NCI-H748 (cell line): ENCODE measurements around the gene SPTBN2.
A peak's percentile ranks its signal among the peaks of the same experiment; 100 is the strongest.
"Not testable (repeated sequence)": the region's sequence is repeated elsewhere in the genome, so short reads cannot be mapped to it uniquely, and the experiment has no call there.

Experiments used
- DNase-seq: peaks from one replicate; lab custom pipeline; 2025; ENCODE audit not compliant: unreplicated experiment; lab: John Stamatoyannopoulos, UW

SPTBN2 gene

DNA sequence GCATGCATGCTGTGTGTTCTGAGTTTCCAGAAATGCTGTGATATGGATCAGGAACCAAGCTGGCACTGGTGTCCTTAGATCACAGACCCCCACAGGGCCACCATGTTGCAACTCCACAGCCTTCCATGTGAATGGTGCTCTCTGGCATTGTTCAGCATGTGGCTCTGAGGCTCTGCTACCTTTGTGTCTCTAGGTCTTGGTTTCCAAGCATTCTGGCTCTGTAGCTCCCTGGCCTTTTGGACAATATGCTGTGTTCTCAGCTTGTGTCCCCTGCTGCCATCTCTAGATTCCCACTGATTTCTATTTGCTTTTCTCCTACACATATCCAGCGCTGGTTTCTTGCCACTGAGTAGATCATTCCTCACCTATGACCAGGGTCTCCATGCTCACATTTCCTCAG, 3.9 kb downstream of the SPTBN2 start:
- DNase-seq = no peak

DNA sequence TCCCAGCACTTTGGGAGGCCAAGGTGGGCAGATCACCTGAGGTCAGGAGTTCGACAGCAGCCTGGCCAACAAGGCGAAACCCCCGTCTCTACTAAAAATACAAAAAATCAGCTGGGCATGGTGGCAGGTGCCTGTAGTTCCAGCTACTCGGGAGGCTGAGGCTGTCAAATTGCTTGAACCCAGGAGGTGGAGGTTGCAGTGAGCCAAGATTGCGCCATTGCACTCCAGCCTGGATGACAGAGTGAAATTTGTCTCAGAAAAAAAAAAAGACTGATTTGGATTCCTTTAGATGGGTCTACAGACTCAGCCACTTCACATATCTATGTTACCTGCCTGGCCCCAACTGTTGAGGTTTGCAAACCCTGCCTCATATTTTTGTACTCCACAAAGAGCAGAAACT, 4.8 kb downstream of the SPTBN2 start:
- DNase-seq = not testable (repeated sequence)

DNA sequence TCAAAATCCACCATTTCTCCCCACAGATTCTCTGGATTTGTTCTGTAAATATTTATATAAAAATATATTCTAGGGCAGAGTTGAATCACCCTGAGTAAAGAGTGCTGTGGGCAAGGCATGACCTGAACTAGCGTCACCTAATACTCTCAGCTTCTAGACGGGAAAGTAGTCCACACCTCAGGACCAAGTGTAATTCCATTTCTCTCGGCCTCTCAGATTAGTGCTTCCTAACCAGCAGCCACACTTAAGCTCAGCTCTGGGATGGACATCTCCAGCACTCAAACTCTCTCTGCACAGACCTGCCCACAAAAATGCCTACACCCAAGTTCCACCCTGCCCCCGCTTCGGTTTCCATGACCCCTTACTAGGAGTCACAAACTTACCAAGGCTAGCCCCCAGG, 5.3 kb downstream of the SPTBN2 start:
- DNase-seq = no peak

DNA sequence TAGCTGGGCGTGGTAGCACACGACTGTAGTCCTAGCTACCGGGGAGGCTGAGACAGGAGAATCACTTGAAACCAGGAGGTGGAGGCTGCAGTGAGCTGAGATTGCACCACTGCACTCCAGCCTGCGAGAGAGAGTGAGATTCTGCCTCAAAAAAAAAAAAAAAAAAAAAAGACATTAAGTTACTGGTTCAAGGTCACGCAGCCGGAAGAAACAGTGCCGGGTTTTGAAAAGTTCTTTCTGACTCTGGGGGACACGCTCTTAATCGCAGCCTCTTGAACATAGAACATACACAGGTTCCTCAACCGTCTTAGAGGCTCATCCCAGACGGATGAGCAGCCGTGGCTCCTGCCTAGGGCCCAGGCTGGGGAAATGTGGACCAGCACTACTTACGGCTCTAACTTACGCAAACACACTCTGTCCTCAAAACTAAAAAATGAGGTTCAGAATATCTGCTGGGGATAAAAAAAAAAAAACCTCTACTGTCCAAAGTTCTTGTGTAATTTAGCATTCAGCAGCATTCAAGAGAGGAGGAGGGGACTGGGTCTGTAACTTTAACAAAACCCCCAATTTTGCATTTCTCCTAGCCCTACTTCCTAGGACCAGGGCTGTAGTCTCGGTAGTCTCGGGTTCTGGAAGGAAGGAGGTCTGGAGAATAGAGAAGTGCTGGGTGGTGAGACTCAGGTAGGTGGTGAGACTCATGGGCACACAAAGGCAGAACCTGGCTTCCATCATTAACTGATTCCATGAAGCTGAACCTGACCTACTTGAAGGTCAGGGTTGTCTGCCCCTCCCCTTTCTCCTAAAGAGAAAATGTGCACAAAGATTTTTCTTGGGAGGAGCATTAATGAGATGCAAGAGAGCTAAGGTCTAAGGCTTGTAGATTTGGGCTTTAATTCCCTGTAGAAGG, 6.0 kb downstream of the SPTBN2 start:
- DNase-seq = no peak

DNA sequence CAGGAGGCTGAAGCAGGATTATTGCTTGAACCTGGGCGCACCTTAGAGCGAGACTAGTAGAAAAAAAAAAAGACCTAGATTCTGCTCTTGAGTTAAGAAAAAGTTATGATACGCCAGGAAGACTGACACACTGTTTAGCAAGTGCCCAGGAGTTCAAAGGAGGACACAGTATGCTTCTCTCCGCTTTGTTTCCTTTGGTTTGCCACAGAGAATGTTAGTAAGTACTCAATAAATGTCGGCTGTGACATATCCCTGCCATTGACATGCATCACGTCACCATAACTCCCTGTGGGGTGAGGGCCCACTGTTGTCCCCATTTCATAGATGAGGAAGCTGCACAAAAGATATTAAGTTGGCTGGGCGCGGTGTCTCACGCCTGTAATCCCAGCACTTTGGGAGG, 7.1 kb downstream of the SPTBN2 start:
- DNase-seq = no peak

DNA sequence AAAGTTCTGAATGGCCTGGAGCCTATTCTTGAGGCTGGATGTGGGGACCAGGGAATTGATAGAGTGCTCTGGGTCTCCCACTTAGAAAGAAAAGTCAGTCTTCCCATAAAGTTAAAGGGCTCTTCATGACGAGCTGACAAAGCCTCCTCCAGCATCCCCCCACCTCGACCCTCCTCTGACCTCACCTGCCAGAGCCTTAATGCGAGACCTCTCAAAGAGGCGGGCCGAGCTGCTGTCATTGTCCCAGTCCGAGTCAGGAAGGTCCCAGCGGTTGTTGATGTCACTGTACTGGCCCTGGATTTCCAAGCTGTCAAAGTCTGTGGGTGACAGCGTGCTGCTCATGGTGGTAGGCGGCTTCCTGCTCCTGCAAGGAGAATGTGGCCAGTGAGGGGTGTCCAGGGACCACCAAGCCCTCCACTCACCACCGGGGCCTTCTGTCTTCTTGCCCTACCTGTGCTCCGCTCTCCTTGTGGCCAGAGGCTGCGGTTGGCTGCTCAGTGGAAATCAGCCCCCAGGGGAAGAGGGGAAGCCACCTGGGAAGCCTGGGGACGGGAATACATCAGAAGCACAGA, 8.0 kb downstream of the SPTBN2 start:
- no peak for DNase-seq

DNA sequence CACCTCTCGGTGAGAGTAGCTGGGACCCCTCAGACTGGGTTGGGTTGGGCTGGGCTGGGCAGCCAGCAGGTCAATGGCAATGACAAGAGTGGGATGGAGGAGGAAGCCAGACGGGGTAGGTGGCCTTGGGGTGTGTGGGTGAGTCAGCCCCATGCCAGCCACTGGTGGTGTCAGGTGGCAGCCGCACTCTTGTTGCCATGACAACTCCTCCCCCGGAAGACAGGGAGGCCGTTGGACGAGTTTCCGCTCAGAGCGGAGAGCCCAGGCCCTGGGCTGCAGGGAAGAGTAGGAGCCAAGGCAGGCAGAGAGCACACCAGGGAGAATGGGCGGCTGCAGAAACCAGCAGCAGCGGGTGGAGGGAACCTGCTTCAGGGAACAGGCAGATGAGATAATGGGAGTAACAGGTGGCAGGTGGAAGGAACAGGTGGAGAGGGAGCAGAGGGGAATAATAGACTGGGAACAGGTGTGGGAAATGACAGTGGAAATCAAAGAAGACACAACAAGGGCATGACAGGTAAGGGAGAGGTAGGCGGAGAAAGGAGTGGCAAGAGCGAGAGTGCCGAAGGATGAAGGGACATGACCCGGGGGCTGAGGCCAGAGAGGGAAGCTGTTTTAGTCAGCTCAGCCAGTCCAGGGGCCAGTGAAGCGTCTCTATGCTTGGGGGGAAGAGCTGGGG, 8.7 kb downstream of the SPTBN2 start:
- peak; percentile 97 for DNase-seq

DNA sequence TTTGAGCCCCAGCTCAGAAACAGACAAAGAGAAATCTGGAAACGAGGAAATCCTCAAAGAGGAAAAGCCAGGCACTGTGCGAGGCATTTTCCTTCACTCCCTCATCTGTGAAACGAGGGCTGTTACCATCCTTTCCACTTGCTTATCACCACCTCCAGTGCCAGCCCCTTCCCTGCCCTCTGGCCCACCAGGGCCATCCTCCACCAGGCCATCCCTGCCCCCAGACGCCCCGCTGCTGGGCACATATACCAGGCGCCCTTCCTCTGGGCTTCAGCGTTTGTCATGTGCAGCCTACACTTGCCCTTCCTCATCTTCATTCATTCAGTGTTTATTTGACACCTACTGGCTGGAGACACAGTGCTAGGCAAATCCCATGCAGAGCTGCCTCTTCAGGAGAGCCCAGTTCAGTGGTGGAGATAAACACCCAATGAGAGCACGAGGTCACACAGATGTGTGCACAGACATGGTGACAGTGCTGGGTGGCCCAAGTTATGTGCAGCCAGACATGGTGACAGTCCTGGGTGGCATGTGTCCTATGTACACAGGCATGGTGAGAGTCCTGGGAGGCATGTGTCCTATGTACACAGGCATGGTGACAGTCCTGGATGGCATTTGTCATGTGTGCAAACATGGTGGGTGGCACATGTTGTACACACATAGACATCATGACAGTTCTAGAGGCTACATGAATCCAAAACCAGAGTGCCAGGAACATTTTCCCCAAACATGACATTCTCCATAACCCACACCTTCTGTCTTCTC, 9.7 kb downstream of the SPTBN2 start:
- no peak for DNase-seq

DNA sequence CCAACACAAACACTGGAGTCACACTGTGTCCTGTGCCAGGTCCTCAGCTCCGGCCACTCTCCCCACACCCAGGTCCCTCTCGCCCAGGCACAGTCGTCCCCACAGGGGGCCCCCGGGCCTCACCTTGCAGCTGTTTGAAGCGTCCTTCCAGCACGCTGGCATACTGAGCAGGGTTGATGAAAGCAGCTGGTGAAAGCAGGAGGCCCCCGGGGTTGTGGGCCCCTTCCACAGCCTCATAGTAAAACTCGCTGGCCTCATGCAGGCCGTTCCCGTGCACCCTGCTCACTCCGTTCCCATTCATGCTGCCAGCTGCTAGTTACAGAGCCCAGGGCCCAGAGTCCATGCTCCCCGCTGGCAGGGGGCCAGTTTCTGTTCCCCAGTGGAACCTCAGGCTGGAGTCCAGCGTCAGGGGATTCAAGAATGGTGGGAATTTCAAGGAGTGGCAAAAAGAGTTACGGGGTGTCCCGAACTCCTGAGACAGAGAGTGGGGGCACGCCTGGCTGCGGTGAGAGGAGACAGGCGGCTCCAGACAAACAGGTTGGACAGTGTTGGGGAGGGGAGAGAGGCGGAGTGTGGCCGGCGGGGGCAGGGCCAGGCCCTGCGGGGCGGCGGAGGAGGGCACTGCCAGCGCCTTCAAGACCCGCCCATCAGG, 10.6 kb downstream of the SPTBN2 start:
- DNase-seq = no peak

DNA sequence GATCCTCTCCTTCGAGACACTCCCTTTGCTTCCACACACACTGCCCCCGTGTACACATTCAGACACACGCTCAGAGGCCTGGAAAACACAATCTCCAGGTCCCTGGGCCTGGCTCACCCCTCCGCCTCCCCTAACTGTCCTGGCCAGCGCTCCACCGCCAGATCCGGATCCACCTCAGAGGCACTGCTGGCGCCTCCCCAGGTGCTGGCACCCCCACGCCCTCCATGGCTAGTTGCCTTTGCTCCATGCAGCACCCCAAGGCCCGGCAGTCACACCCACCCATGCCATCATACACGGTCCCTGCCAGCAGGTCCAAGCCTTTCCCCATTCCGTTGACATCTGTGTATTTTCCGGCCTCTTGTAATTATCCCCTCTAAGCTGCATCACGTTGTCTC, 11.1 kb downstream of the SPTBN2 start:
- DNase-seq = no peak

DNA sequence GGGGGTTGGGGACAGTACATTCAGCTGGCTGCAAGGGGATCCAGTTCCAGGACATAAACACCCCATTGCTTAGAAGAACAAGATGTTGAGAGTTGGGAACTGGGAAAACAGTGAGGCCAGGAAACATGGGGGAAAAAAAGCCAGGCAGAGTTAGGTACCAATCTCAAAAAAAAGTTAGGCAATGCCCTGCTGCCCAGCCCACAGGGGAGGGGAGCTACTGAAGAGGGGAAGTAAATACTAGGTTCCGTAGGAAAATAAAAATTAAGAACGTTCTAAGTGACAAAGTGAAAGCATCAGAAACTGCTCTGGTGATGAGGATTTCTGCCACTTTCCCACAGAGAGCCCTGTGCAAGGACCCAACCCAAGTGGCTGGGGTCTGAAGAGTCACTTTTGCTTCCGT, 12.0 kb downstream of the SPTBN2 start:
- no peak for DNase-seq

DNA sequence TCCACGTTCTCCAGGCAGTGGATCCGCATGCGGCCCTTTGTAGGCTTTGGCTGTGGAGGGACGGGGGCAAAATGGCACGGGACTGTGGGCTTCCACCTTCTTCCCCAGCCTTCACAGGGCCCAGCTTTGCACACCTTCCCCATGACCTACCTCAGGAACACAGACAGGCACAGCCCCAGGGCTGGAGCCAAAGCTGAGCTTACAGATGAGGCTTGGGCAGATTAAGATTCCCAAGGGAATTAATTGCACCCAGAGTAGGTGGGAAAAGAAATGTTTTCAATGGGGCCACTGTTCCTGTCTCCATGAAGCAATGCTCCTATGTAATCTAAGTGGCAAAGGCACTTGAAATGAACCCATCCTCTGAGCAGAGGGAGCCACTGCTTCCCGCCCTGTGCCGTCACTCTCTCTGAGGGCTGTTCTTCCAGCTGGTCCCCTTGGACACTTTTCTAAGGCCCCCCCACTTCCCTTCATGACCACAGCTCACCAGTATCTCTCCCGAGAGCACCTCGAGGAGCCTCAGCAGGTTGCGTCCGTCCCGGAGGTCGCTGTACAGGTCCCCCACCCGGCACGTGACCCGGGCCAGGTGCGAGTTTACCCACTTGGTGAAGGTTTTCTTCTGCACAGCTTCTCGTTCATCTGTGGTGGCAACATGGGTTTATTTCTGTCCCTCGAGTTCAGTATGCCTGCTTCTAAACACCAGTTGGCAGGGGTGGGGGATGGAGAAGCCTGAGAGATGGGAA, 13.5 kb downstream of the SPTBN2 start:
- no peak for DNase-seq

DNA sequence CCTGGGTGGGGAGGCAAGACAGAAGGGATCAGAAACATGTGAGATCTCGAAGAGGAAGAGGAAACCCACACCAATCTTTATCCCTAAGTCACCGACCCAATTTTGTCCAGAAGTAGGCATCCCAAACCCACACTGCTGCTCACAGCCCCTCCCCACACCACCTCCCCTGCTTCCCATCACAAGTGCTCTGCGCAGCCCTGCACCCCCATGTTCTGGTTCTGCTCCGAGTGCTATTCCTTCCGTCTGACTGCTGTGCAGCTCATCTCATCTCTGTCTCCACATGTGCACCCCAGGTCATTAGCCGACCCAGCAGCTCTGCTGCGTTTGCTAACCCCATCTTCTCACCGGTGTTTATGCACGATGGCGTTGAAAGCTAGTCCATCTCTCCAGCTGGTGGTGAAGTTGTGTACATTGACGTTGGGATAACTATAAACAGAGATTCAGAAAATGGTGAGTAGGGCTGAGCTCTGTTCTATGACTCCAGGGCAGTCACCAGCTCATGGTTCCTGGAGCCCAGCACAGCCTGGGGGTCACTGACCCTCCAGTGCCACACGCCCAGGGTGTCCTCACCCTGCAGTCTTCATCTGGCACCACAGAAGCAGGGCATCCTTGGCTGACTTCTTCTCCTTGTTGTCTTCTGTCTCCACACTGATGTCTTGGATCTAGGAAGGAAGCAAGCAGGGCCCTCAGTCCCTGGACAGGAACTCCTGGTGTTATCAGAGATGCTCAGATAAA, 15.1 kb downstream of the SPTBN2 start:
- DNase-seq = no peak

DNA sequence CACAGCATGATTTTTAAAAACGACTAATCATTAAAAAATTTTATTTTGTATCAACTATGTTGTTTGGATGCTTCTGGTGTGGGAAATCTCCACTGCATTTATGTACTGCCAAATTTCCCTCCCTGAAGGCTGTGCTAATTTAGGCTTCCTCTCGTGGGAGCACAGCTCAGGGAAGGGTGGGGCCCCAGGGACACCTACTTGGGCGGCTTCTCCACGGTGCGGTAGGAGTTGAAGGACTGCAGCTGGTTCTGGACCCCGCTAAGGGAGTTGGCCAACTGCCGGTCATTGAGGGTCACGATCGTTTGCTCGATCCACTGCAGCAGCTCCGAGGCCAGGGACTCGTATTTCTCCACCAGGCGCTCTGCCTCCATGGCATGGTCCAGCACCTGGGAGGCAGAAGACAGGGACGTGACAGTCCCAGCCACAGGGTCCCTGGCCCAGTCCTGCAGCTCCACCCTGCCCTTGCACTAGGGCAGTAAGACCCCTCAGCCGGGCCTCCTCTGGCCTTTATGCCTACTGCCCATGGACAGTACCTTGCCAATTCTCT, 18.6 kb downstream of the SPTBN2 start:
- no peak for DNase-seq

DNA sequence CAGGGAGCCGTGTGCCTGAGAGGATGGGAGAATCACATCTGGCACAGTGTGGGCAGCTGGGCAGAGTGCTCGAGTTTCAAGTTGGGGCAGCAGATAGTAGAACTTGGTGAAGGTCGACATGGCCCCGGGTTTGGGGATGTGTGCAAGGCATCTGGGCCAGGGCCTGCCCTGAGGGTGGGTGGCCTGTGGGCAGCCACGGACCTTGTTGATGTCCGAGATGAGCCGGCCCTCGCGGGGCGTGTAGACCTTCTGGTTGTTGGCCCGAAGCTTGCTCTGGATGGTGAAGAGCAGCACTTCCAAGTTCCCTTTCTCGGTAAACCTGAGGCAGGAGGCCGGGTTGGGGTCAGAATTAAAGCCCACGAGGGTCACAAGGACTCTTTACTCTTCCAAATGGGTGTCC, 20.3 kb downstream of the SPTBN2 start:
- no peak for DNase-seq

DNA sequence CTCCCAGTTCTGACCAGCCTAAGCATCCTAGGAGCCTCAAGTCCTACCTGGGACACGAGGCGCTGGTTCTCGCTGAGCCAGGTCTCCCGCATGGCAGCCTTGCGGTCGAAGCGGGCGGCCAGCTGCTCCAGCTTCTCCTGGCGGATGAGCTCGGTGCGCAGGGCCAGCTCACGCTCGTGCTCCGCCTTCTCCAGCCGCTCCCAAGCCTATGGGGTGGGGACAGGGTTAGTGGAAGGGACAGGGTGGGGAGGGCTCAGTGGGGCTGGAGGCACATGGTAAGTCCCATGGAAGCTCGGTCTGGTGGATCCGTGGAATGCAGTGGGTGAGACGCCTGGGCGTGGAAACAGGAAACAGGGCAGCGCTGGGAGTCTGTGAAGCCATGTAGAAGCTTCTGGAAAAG, 20.9 kb downstream of the SPTBN2 start:
- DNase-seq = no peak

DNA sequence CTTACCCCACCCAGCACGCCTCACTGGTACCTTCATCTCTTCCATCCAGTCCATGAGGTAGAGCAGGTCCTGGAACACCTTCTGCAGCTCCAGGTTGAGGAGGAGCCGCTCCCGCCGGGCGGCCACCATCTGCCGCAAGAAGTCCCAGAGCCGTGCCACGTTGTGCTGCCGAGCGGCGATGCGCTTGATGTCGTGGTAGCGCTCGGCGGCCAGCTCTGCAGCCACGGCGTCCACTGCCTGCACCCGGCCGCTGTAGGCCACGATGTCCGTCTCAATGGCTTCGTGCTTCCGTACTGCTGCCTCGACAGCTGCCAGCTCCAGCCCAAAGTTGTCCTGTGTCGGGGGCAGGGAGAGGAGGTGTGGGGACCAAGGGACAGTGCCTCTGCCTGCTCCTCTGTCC, 21.5 kb downstream of the SPTBN2 start:
- DNase-seq = no peak

DNA sequence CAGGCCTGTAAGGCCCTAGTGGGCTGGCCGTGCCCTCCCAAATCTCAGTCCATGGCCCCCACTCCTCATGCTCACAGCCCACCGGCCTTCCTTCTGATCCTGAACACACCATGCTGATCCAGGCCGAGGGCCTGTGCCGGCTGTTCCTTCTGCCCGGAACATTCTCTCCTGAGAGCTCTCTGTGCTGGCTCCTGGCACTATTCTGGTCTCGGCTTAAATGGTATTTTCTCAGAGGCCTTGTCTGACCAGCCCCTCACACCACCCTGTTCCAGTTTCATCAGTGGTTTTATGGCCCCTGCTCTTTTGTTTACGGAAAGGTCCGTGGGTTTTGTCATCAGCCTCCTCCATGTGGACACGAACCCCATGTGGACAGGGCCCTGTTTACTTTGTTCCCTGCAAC, 22.0 kb downstream of the SPTBN2 start:
- no peak for DNase-seq

DNA sequence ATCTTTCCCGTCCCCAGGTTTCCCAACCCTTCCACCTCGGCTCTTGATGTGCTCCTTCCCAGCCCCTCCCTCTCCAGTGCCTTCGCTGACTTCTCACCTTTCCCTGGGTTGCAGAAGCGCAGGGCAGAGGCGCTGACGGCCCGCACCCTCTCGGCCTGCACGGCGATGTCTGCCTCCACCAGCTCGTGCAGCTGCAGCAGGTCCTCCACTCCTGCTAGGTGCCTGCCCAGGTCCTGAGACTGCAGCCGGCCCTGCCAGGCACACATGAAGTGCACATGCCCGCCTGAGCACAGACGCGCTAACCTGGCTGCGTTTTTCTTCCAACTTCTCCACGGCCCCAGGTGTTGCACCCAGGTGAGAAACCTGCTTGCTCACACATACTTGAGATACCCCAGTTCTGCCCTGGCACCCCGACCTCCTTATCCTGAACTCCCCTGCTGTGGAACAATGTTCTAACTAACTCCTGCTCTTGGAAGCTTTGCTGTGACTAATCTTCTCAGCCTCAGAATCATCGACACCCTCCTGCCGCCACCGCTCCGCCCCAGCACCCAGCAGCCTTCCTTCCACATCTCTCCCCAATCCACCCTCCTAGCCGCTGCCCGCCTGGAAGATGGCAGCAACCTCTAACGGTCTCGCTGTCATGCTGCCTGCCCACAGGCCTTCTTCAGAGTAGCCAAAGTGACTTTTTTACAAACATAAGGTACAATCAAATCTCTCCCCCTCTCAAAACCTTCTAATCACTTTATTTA, 23.3 kb downstream of the SPTBN2 start:
- no peak for DNase-seq
